ENCODE measurements around the gene RNU6-9.

The RNU6-9 gene

DNA sequence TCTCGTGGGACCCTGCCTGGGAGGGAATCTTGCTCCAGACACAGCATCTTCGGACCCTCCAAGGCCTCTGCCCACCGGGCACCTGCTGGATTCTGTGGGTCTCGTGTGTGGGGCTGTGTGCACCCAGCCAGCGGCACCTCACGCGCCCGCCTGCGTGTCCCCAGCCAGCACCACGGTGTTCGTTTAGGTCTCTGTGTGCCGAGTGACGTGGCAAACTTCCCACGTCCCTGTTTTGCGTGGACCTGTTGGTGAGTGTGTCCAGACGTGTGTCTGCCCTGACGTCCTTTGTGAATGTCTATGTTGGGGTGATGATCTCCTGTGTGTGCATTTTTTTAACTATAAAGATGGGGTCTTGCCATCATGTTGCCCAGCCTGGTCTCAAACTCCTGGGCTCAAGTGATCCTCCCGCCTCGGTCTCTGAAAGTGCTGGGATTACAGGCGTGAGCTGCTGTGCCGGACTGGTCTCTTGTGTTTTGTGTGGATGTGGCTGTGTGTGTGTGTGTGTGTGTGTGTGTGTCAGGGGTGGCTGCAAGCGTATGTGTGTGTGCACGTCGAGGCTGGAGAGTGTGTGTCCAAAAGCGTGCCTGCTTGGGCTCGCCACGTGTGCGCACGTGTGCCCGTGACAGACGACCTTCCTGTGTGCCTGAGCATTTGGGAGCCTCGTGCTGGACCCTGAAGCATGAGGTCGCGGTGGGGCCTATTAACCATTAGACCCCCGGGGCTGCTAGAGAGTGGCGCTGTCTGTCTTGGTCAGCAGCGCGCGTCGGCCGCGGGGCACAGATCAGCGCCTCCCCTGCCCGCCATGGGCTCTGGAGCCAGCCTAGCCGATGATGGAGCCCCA is 48.2 kb downstream of the RNU6-9 start:
- Histone ChIP-seq H3K36me3 (ENCODE audit: insufficient read depth, low read length) (no peaks in the 10 kb centered on the region; the same call in 1 of the 2 replicates), H3K9ac (ENCODE audit: insufficient read length) (peak overlapping the region; percentile 51), H3K4me3 (peak overlapping the region; percentile 74), H3K9me3 (ENCODE audit: low read depth, low read length) (no peaks in the 10 kb centered on the region), H3K27ac (no peak overlapping the region)
- TF ChIP-seq POLR2AphosphoS5 (IDR thresholded peaks at IDR 0.05; ENCODE audit: borderline replicate concordance, low read depth, low read length) (no peak), FOXP2 (optimal IDR thresholded peaks at IDR 0.05; ENCODE audit: control extremely low read depth, extremely low read length, insufficient read depth) (no peak), EZH2 (IDR thresholded peaks at IDR 0.05) (no peak)
- DNase-seq (ENCODE audit: low read depth, low spot score), result no peak

DNA sequence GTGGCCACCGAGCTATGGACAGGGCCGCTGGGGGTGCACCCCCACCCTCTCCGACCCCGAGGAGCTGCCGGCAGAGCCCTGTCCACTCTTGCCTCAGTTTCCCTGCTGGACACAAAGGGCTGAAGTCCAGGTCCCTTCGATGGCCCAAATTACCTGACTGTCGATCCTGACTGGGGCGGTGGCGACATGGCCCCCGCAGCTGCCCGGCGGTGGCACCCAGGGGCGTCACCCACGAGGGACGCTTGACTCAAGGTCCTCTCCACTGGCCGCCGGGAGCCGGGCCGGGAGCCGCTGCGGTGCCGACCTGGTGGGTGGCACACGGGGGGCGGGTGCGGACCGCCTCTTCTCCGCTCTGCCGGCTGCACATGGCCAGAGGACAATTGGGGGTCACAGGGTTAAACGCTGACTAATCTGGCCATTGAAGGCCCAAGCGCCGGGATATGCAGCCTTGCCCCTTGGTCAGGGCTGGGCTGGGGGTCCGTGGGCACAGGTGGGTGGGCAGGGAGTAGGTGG is 48.9 kb downstream of the RNU6-9 start:
- Histone ChIP-seq H3K9ac (ENCODE audit: insufficient read length) (no peak overlapping the region), H3K4me3 (no peak overlapping the region), H3K27ac (no peak overlapping the region), H3K36me3 (ENCODE audit: insufficient read depth, low read length) (no peaks in the 10 kb centered on the region; the same call in 1 of the 2 replicates), H3K9me3 (ENCODE audit: low read depth, low read length) (no peaks in the 10 kb centered on the region)
- TF ChIP-seq FOXP2 (optimal IDR thresholded peaks at IDR 0.05; ENCODE audit: control extremely low read depth, extremely low read length, insufficient read depth), result no peak
- TF ChIP-seq POLR2AphosphoS5 (IDR thresholded peaks at IDR 0.05; ENCODE audit: borderline replicate concordance, low read depth, low read length), result no peak
- no peak for TF ChIP-seq EZH2 (IDR thresholded peaks at IDR 0.05)
- no peak for DNase-seq (ENCODE audit: low read depth, low spot score)
